Coronary artery (tissue), 2 donors: ENCODE results near the gene GPR15.

Experiments used
- DNase-seq: peaks from one replicate; pipeline ENCODE4 v3.0.0-alpha.2; 2017; ENCODE audit warnings: low spot score
- H3K27ac ChIP-seq, 2 donors: fragments of 200-600 bp; sonication (generic); one replicate each; pipeline ENCODE4 v1.5.1; 2016 to 2019
- H3K4me3 ChIP-seq: fragments of 200-600 bp; sonication (generic); 2 replicates; pipeline ENCODE4 v1.5.1; 2016; ENCODE audit warnings: mild to moderate bottlenecking, moderate library complexity
- CTCF ChIP-seq: fragments of 200-600 bp; sonication (generic); IDR thresholded peaks from one replicate; pipeline ENCODE4 v1.5.1; 2019; ENCODE audit warnings: antibody characterized with exemption

GPR15 gene

GRCh38 chr3:98551236-98551635, 19.5 kb downstream of the GPR15 start:
- Histone ChIP-seq H3K4me3 (no peak overlapping the region), H3K27ac (no peak overlapping the region)
- no peak for DNase-seq
- TF ChIP-seq CTCF, result no peak

GRCh38 chr3:98551754-98552153, 20.0 kb downstream of the GPR15 start:
- Histone ChIP-seq H3K27ac (no peak overlapping the region), H3K4me3 (no peak overlapping the region)
- TF ChIP-seq CTCF, result no peak
- DNase-seq, result no peak

GRCh38 chr3:98552232-98553020, 20.6 kb downstream of the GPR15 start:
- no peak for DNase-seq
- TF ChIP-seq CTCF, result no peak
- no peak overlapping the region for H3K27ac ChIP-seq
- no peak overlapping the region for H3K4me3 ChIP-seq

GRCh38 chr3:98553021-98553563, 21.3 kb downstream of the GPR15 start:
- DNase-seq, result no peak
- TF ChIP-seq CTCF, result no peak
- no peak overlapping the region for H3K4me3 ChIP-seq
- no peak overlapping the region for H3K27ac ChIP-seq

- no peak for DNase-seq
- TF ChIP-seq CTCF, result no peak
- H3K4me3 ChIP-seq, result no peak overlapping the region
- no peak overlapping the region for H3K27ac ChIP-seq
Measured at GRCh38 chr3:98553753-98554152, 22.0 kb downstream of the GPR15 start.

GRCh38 chr3:98554580-98554979, 22.8 kb downstream of the GPR15 start:
- DNase-seq, result no peak
- TF ChIP-seq CTCF, result no peak
- Histone ChIP-seq H3K4me3 (no peak overlapping the region), H3K27ac (no peak overlapping the region)

- DNase-seq, result no peak
- TF ChIP-seq CTCF, result no peak
- no peak overlapping the region for H3K4me3 ChIP-seq
- no peak overlapping the region for H3K27ac ChIP-seq
Measured at GRCh38 chr3:98555025-98555379, 23.2 kb downstream of the GPR15 start.
